H9 (cell line): Measurements from ENCODE around the gene SCN8A. TPM values are rescaled to one million over a fixed set of nuclear protein-coding genes. Genes with fewer than 3 reads are reported as not detected.

Experiments used
- DNase-seq: peaks from one replicate; pipeline ENCODE4 v3.0.0-alpha.2; 2017
- H2AFZ ChIP-seq: one replicate; pipeline ENCODE4 v1.6.1; 2013; ENCODE audit warnings: mild to moderate bottlenecking, low read length, control low read depth, moderate library complexity
- H2AK5ac ChIP-seq: 2 replicates; pipeline ENCODE4 v1.6.1; 2013; ENCODE audit warnings: low read length, control low read depth, mixed read lengths; ENCODE audit not compliant: insufficient read length
- H2BK120ac ChIP-seq: one replicate; pipeline ENCODE4 v1.6.1; 2013; ENCODE audit warnings: low read depth, mild to moderate bottlenecking, low read length, control low read depth, inconsistent platforms; ENCODE audit not compliant: poor library complexity, severe bottlenecking
- H2BK12ac ChIP-seq: 2 replicates; pipeline ENCODE4 v1.6.1; 2013; ENCODE audit warnings: low read length, control low read depth, mixed read lengths, low read depth; ENCODE audit not compliant: insufficient read length
- H2BK15ac ChIP-seq: 2 replicates; pipeline ENCODE4 v1.6.1; 2013; ENCODE audit warnings: low read depth, low read length, control low read depth
- H2BK20ac ChIP-seq: one replicate; pipeline ENCODE4 v1.6.1; 2013; ENCODE audit warnings: low read depth, mild to moderate bottlenecking, low read length, control low read depth, inconsistent platforms; ENCODE audit not compliant: poor library complexity, severe bottlenecking
- H2BK5ac ChIP-seq: 2 replicates; pipeline ENCODE4 v1.6.1; 2013; ENCODE audit warnings: low read length, control low read depth, mixed read lengths; ENCODE audit not compliant: insufficient read length
- H3K14ac ChIP-seq: 2 replicates; pipeline ENCODE4 v1.6.1; 2013; ENCODE audit warnings: low read length, control low read depth; ENCODE audit not compliant: insufficient read depth
- H3K18ac ChIP-seq: 2 replicates; pipeline ENCODE4 v1.6.1; 2013; ENCODE audit warnings: low read depth, mild to moderate bottlenecking, mixed read lengths, low read length, control low read depth; ENCODE audit not compliant: insufficient read length
- H3K23ac ChIP-seq: 2 replicates; pipeline ENCODE4 v1.6.1; 2013; ENCODE audit warnings: low read length, control low read depth, mixed read lengths, low read depth; ENCODE audit not compliant: insufficient read length
- H3K23me2 ChIP-seq: 2 replicates; pipeline ENCODE4 v1.6.1; 2013; ENCODE audit warnings: low read depth, mild to moderate bottlenecking, mixed read lengths, low read length, control low read depth; ENCODE audit not compliant: insufficient read length, poor library complexity, severe bottlenecking
- H3K27ac ChIP-seq: 2 replicates; pipeline ENCODE4 v1.5.1; 2013; ENCODE audit warnings: low read length, control low read depth, mixed read lengths, low read depth; ENCODE audit not compliant: insufficient read length
- H3K27me3 ChIP-seq: 2 replicates; pipeline ENCODE4 v1.6.1; 2013; ENCODE audit warnings: low read length, control low read depth, inconsistent platforms; ENCODE audit not compliant: insufficient read depth
- H3K4ac ChIP-seq: 2 replicates; pipeline ENCODE4 v1.6.1; 2013; ENCODE audit warnings: low read depth, mild to moderate bottlenecking, control low read depth, inconsistent platforms, low read length, moderate library complexity
- H3K4me1 ChIP-seq: 2 replicates; pipeline ENCODE4 v1.6.1; 2013; ENCODE audit warnings: low read length, control low read depth, inconsistent platforms; ENCODE audit not compliant: insufficient read depth
- H3K4me2 ChIP-seq: 2 replicates; pipeline ENCODE4 v1.6.1; 2013; ENCODE audit warnings: low read length, control low read depth, mixed read lengths; ENCODE audit not compliant: insufficient read length, insufficient read depth
- H3K56ac ChIP-seq: 2 replicates; pipeline ENCODE4 v1.6.1; 2013; ENCODE audit warnings: low read depth, mild to moderate bottlenecking, mixed read lengths, low read length, control low read depth; ENCODE audit not compliant: insufficient read length
- H3K79me1 ChIP-seq: 2 replicates; pipeline ENCODE4 v1.6.1; 2013; ENCODE audit warnings: low read depth, mild to moderate bottlenecking, moderate library complexity, low read length, control low read depth, inconsistent platforms; ENCODE audit not compliant: insufficient read depth, poor library complexity, severe bottlenecking
- H3K79me2 ChIP-seq: 2 replicates; pipeline ENCODE4 v1.6.1; 2013; ENCODE audit warnings: low read length, control low read depth, inconsistent platforms; ENCODE audit not compliant: insufficient read depth
- H3K9ac ChIP-seq: 2 replicates; pipeline ENCODE4 v1.6.1; 2013; ENCODE audit warnings: low read length, control low read depth, mixed read lengths; ENCODE audit not compliant: insufficient read length; ENCODE audit errors: extremely low read depth
- H3K9me3 ChIP-seq: one replicate; pipeline ENCODE4 v1.6.1; 2013; ENCODE audit warnings: low read depth, low read length, inconsistent platforms; ENCODE audit not compliant: control insufficient read depth
- H3T11ph ChIP-seq: one replicate; pipeline ENCODE4 v1.6.1; 2013; ENCODE audit warnings: mild to moderate bottlenecking, low read length, control low read depth, inconsistent platforms
- H4K20me1 ChIP-seq: one replicate; pipeline ENCODE4 v1.6.1; 2013; ENCODE audit not compliant: control insufficient read depth, insufficient read length, insufficient read depth
- H4K5ac ChIP-seq: 2 replicates; pipeline ENCODE4 v1.6.1; 2013; ENCODE audit warnings: low read depth, mild to moderate bottlenecking, mixed read lengths, low read length, control low read depth; ENCODE audit not compliant: insufficient read length
- H4K8ac ChIP-seq: replicated peaks from 2 replicates; pipeline ENCODE4 v1.6.1; 2013; ENCODE audit warnings: low read length, control low read depth, mixed read lengths, low read depth; ENCODE audit not compliant: insufficient read length
- H4K91ac ChIP-seq: 2 replicates; pipeline ENCODE4 v1.6.1; 2013; ENCODE audit warnings: low read depth, mild to moderate bottlenecking, moderate library complexity, mixed read lengths, low read length, control low read depth; ENCODE audit not compliant: insufficient read length
- H3K27ac Mint-ChIP-seq, 3 experiments: 2 replicates in 2 of 3; 3 replicates in 1 of 3; pipeline ENCODE4 v1.8.0; 2020 to 2021; ENCODE audit warnings: mixed read lengths in 3 of 3, mild to moderate bottlenecking in 1 of 3, moderate library complexity in 1 of 3
- H3K27me3 Mint-ChIP-seq: 2 replicates; pipeline ENCODE4 v1.8.0; 2021; ENCODE audit warnings: low read depth, mild to moderate bottlenecking, moderate library complexity, mixed read lengths
- H3K36me3 Mint-ChIP-seq, 3 experiments: 2 replicates in 2 of 3; 3 replicates in 1 of 3; pipeline ENCODE4 v1.8.0; 2020 to 2021; ENCODE audit warnings: low read depth in 3 of 3, mixed read lengths in 3 of 3; ENCODE audit not compliant: insufficient read depth in 1 of 3
- H3K4me1 Mint-ChIP-seq, 2 experiments: 2 replicates each; pipeline ENCODE4 v1.8.0; 2020; ENCODE audit warnings: mixed read lengths in 2 of 2
- H3K4me3 Mint-ChIP-seq, 2 experiments: 2 replicates in 1 of 2; 3 replicates in 1 of 2; pipeline ENCODE4 v1.8.0; 2020 to 2021; ENCODE audit warnings: mild to moderate bottlenecking in 2 of 2, mixed read lengths in 2 of 2, moderate library complexity in 1 of 2
- H3K9me3 Mint-ChIP-seq, 2 experiments: 2 replicates in 1 of 2; 3 replicates in 1 of 2; pipeline ENCODE4 v1.8.0; 2020; ENCODE audit warnings: mild to moderate bottlenecking in 2 of 2, mixed read lengths in 2 of 2, moderate library complexity in 1 of 2
- CTCF ChIP-seq: fragments of 200-600 bp; sonication (generic); conservative IDR thresholded peaks from 3 replicates; pipeline ENCODE4 v1.8.0; 2021; ENCODE audit warnings: antibody characterized with exemption, mild to moderate bottlenecking
- total RNA-seq: library from RNA; stranded (reverse); gene quantifications from 2 replicates; pipeline ENCODE4 v1.2.1, GENCODE V29; 2021

The SCN8A gene
- total RNA-seq, 1 experiment from 2014 or later: 15.2 TPM

- H3K4ac ChIP-seq: no peak overlapping the region
- no peak overlapping the region for H4K5ac ChIP-seq
- no peak overlapping the region for H4K91ac ChIP-seq
Measured at GRCh38 chr12:51759175-51759574, 168.1 kb downstream of the SCN8A start.

More at GRCh38 chr12:51759175-51759574, 168.1 kb downstream of the SCN8A start:
- Histone ChIP-seq H3K56ac (no peak overlapping the region), H3K27ac (no peak overlapping the region), H2BK12ac (no peak overlapping the region), H3K79me2 (no peaks in the 10 kb centered on the region), H3T11ph (no peak overlapping the region), H2AFZ (no peak overlapping the region), H2BK5ac (no peak overlapping the region), H3K9me3 (no peaks in the 10 kb centered on the region), H3K4me1 (0 out of 2 replicates have a peak, but pooled peaks cover 3% of the 10 kb centered on the region), H3K14ac (no peak overlapping the region), H2BK120ac (no peak overlapping the region), H3K23ac (no peak overlapping the region), H4K8ac (no peak overlapping the region), H2AK5ac (no peak overlapping the region), H2BK15ac (no peak overlapping the region), H4K20me1 (no peaks in the 10 kb centered on the region), H3K23me2 (no peaks in the 10 kb centered on the region), H3K79me1 (no peaks in the 10 kb centered on the region), H3K9ac (no peak overlapping the region), H3K4me2 (no peak overlapping the region), H3K18ac (no peak overlapping the region), H3K27me3 (no peaks in the 10 kb centered on the region), H2BK20ac (no peak overlapping the region)
- H3K27ac Mint-ChIP-seq: no peak overlapping the region
- DNase-seq: no peak
- H3K4me3 Mint-ChIP-seq: no peak overlapping the region
- H3K27me3 Mint-ChIP-seq: no peaks in the 10 kb centered on the region; the same call in 1 of the 2 replicates
- no peak for TF ChIP-seq CTCF
- H3K36me3 Mint-ChIP-seq: peaks cover 4 to 21% (median 14%) of the 10 kb centered on the region in 3 experiments; a peak in 5 of 7 replicates
- H3K4me1 Mint-ChIP-seq: peaks cover 0 to 3% of the 10 kb centered on the region in 2 experiments; a peak in 1 of 4 replicates
- no peaks in the 10 kb centered on the region for H3K9me3 Mint-ChIP-seq
